Peyer's patch (tissue), 4 donors: ENCODE results near the gene OR3A2.
"Not testable (repeated sequence)": the region's sequence is repeated elsewhere in the genome, so short reads cannot be mapped to it uniquely, and the experiment has no call there.

Experiments used
- CTCF ChIP-seq, 6 experiments: fragments of 450-650 bp in 4 of 6; fragments of 200-600 bp in 2 of 6; sonication (generic) in 1 of 6; IDR thresholded peaks; one replicate each; pipeline ENCODE4 v1.5.1; 2017 to 2019; ENCODE audit warnings: antibody characterized with exemption in 6 of 6, mild to moderate bottlenecking in 3 of 6, moderate library complexity in 1 of 6
- POLR2A ChIP-seq, 2 donors: fragments of 450-650 bp; IDR thresholded peaks; one replicate each; pipeline ENCODE4 v1.5.1; 2017; ENCODE audit warnings: antibody characterized with exemption in 2 of 2, mild to moderate bottlenecking in 2 of 2, moderate library complexity in 2 of 2

- TF ChIP-seq CTCF, POLR2A (IDR thresholded peaks at IDR 0.05): not testable (repeated sequence)
These were observed 153.8 kb downstream of the OR3A2 start for GRCh38 chr17:3232300-3232699.
